MM.1S (cell line): ENCODE results near the gene NPY2R.

ENCODE experiments used
- DNase-seq: peaks from one replicate; pipeline ENCODE4 v3.0.0-alpha.2; 2015
- H2AFZ ChIP-seq: fragments of 300-600 bp; sonication (generic); 2 replicates; pipeline ENCODE4 v1.6.0; 2016; ENCODE audit warnings: antibody characterized with exemption, low read length
- H3F3A ChIP-seq: fragments of 300-600 bp; sonication (generic); 2 replicates; pipeline ENCODE4 v1.6.1; 2016; ENCODE audit warnings: mild to moderate bottlenecking, antibody characterized with exemption, low read length, moderate library complexity, mixed read lengths; ENCODE audit not compliant: insufficient read depth
- H3K27ac ChIP-seq: fragments of 300-600 bp; sonication (generic); 2 replicates; pipeline ENCODE4 v1.5.1; 2016; ENCODE audit warnings: mild to moderate bottlenecking, low read length
- H3K27me3 ChIP-seq: fragments of 300-600 bp; sonication (generic); replicated peaks from 2 replicates; pipeline ENCODE4 v1.6.0; 2016; ENCODE audit warnings: low read length; ENCODE audit not compliant: insufficient read depth
- H3K36me3 ChIP-seq: fragments of 300-600 bp; sonication (generic); replicated peaks from 2 replicates; pipeline ENCODE4 v1.6.1; 2016; ENCODE audit warnings: mild to moderate bottlenecking, low read length, mixed read lengths; ENCODE audit not compliant: insufficient read depth
- H3K4me1 ChIP-seq: fragments of 300-600 bp; sonication (generic); 2 replicates; pipeline ENCODE4 v1.6.1; 2016; ENCODE audit warnings: low read length, mixed read lengths
- H3K4me2 ChIP-seq: fragments of 300-600 bp; sonication (generic); 2 replicates; pipeline ENCODE4 v1.6.0; 2016; ENCODE audit warnings: low read depth, low read length
- H3K4me3 ChIP-seq: fragments of 300-600 bp; sonication (generic); 2 replicates; pipeline ENCODE4 v1.5.1; 2016; ENCODE audit warnings: low read length, mixed read lengths
- H3K79me2 ChIP-seq: fragments of 300-600 bp; sonication (generic); 2 replicates; pipeline ENCODE4 v1.6.1; 2016; ENCODE audit warnings: mixed run types, low read length, mixed read lengths
- H3K9ac ChIP-seq: fragments of 300-600 bp; sonication (generic); 2 replicates; pipeline ENCODE4 v1.6.1; 2016; ENCODE audit warnings: low read length, mixed read lengths
- H3K9me2 ChIP-seq: fragments of 300-600 bp; sonication (generic); replicated peaks from 2 replicates; pipeline ENCODE4 v1.6.1; 2016; ENCODE audit warnings: mild to moderate bottlenecking, low read length, mixed read lengths; ENCODE audit not compliant: insufficient read depth
- H3K9me3 ChIP-seq: fragments of 300-600 bp; sonication (generic); replicated peaks from 2 replicates; pipeline ENCODE4 v1.6.1; 2016; ENCODE audit warnings: mild to moderate bottlenecking, low read length, mixed read lengths; ENCODE audit not compliant: insufficient read depth
- H4K20me1 ChIP-seq: fragments of 300-600 bp; sonication (generic); 2 replicates; pipeline ENCODE4 v1.6.1; 2016; ENCODE audit warnings: mild to moderate bottlenecking, low read length, moderate library complexity, mixed read lengths; ENCODE audit not compliant: insufficient read depth
- CTCF ChIP-seq: fragments of 300-600 bp; sonication (generic); IDR thresholded peaks from 2 replicates; pipeline ENCODE4 v1.5.1; 2016; ENCODE audit warnings: antibody characterized with exemption, low read length, mixed read lengths
- EZH2 ChIP-seq: fragments of 300-600 bp; sonication (generic); optimal IDR thresholded peaks from 2 replicates; pipeline ENCODE3; 2017; ENCODE audit warnings: low read depth, mild to moderate bottlenecking, antibody characterized with exemption, low read length, mixed read lengths
- EZH2phosphoT487 ChIP-seq: fragments of 300-600 bp; sonication (generic); IDR thresholded peaks from 2 replicates; pipeline ENCODE4 v1.6.1; 2018; ENCODE audit warnings: antibody characterized with exemption, low read length

The NPY2R gene

GRCh38 chr4:155265113-155265512 lies 56.7 kb downstream of the NPY2R start:
- Histone ChIP-seq H3K27me3 (no peaks in the 10 kb centered on the region), H3F3A (peaks cover 5% of the 10 kb centered on the region; the same call in 1 of the 2 replicates), H3K9me2 (no peaks in the 10 kb centered on the region), H3K4me2 (no peak overlapping the region), H3K36me3 (no peaks in the 10 kb centered on the region), H3K4me1 (peaks cover 11% of the 10 kb centered on the region; the same call in 1 of the 2 replicates), H3K79me2 (no peaks in the 10 kb centered on the region), H3K4me3 (no peak overlapping the region), H3K9me3 (no peaks in the 10 kb centered on the region), H4K20me1 (no peaks in the 10 kb centered on the region), H3K27ac (no peak overlapping the region), H2AFZ (no peak overlapping the region), H3K9ac (no peak overlapping the region)
- no peak for DNase-seq
- TF ChIP-seq EZH2 (no peak), CTCF (no peak), EZH2phosphoT487 (no peak)
